Natural killer cell (primary cell): ENCODE results near the gene NUDT5. TPM values are rescaled to one million over a fixed set of nuclear protein-coding genes. Genes with fewer than 3 reads are reported as not detected.

Experiments used
- ATAC-seq, 3 donors: fragments of 150-1000 bp in 2 of 3; fragments of 200-7000 bp in 1 of 3; cut with Tn5 transposase; 1 replicate in 1 of 3; 2 replicates in 2 of 3; pipeline ENCODE4 v1.10.0; 2021; ENCODE audit warnings: mild to moderate bottlenecking in 2 of 3, moderate library complexity in 2 of 3
- DNase-seq, 2 donors: peaks; one replicate each; pipeline versions ENCODE4 v3.0.0 to v3.0.0-alpha.2; 2013 to 2021; ENCODE audit warnings: mixed read lengths in 1 of 2
- H3K27ac ChIP-seq: one replicate; pipeline ENCODE4 v1.5.1; 2013; ENCODE audit warnings: mild to moderate bottlenecking, low read length
- H3K27me3 ChIP-seq: one replicate; pipeline ENCODE4 v1.6.1; 2013; ENCODE audit warnings: low read length; ENCODE audit not compliant: control insufficient read depth, insufficient read depth
- H3K36me3 ChIP-seq: one replicate; pipeline ENCODE4 v1.6.1; 2013; ENCODE audit warnings: low read length; ENCODE audit not compliant: control insufficient read depth, insufficient read depth
- H3K4me1 ChIP-seq: one replicate; pipeline ENCODE4 v1.6.1; 2013; ENCODE audit warnings: low read length; ENCODE audit not compliant: control insufficient read depth, insufficient read depth
- H3K4me3 ChIP-seq: one replicate; pipeline ENCODE4 v1.5.1; 2013; ENCODE audit warnings: low read length
- H3K9me3 ChIP-seq: one replicate; pipeline ENCODE4 v1.6.1; 2013; ENCODE audit warnings: low read length; ENCODE audit not compliant: control insufficient read depth, insufficient read depth
- H3K27ac Mint-ChIP-seq, 2 donors: one replicate each; pipeline ENCODE4 v1.8.0; 2022; ENCODE audit warnings: mild to moderate bottlenecking in 2 of 2, mixed read lengths in 2 of 2, moderate library complexity in 1 of 2
- H3K27me3 Mint-ChIP-seq, 2 donors: one replicate each; pipeline ENCODE4 v1.8.0; 2022; ENCODE audit warnings: low read depth in 2 of 2, mixed read lengths in 2 of 2
- H3K36me3 Mint-ChIP-seq: one replicate; pipeline ENCODE4 v1.8.0; 2022; ENCODE audit warnings: mixed read lengths
- H3K4me1 Mint-ChIP-seq, 2 donors: one replicate each; pipeline ENCODE4 v1.8.0; 2022; ENCODE audit warnings: mixed read lengths in 2 of 2
- H3K4me3 Mint-ChIP-seq: one replicate; pipeline ENCODE4 v1.8.0; 2022; ENCODE audit warnings: mild to moderate bottlenecking, moderate library complexity, mixed read lengths
- H3K9me3 Mint-ChIP-seq, 2 donors: one replicate each; pipeline ENCODE4 v1.8.0; 2022; ENCODE audit warnings: mixed read lengths in 2 of 2
- CTCF ChIP-seq: fragments of 200-600 bp; IDR thresholded peaks from one replicate; pipeline ENCODE4 v1.8.0; 2022; ENCODE audit warnings: antibody characterized with exemption
- WGBS: methylation state at CpG from one replicate; pipeline ENCODE4 v1.1.7; 2013; ENCODE audit warnings: missing lambda C conversion rate; ENCODE audit not compliant: insufficient coverage; 5-methylcytosine and 5-hydroxymethylcytosine counted together
- intact Hi-C: fragments of 100-400 bp; cut with micrococcal nuclease; formaldehyde crosslinking; loops from one replicate; pipeline ENCODE4 v1.14.2; 2022
- total RNA-seq, 4 donors: library from RNA; stranded (reverse); fragments of 120-200 nt in 1 of 4; gene quantifications; one replicate each; pipeline versions ENCODE4 v1.2.3 to v1.2.4, GENCODE V29; 2013 to 2022

NUDT5 gene
- total RNA-seq, 3 donors from 2014 or later (not counting 1 experiment from before 2014, with no cell fraction given) = 25.7 to 39.1 (median 29.4) TPM

GRCh38 chr10:12181065-12181775 is 14.5 kb downstream of the NUDT5 start:
- no peak overlapping the region for H3K4me3 Mint-ChIP-seq
- H3K9me3 Mint-ChIP-seq = no peaks in the 10 kb centered on the region
- H3K36me3 Mint-ChIP-seq = no peaks in the 10 kb centered on the region
- H3K36me3 ChIP-seq = peaks cover 42% of the 10 kb centered on the region
- intact Hi-C loops = no loop called here
- WGBS = 60% methylated on average over 13 of the region's 13 CpGs
- no peaks in the 10 kb centered on the region for H3K27me3 ChIP-seq
- H3K4me3 ChIP-seq = no peak overlapping the region
- no peaks in the 10 kb centered on the region for H3K9me3 ChIP-seq
- H3K27me3 Mint-ChIP-seq = no peaks in the 10 kb centered on the region
- peaks cover 8 to 11% of the 10 kb centered on the region in 2 donors for H3K4me1 Mint-ChIP-seq
- peaks cover 16% of the 10 kb centered on the region for H3K4me1 ChIP-seq
- ATAC-seq (peak; percentile 97 to 99 (median 98)), DNase-seq (peak; percentile 39 to 85)
- peak overlapping the region; percentile 81 to 86 for H3K27ac Mint-ChIP-seq
- no peak for TF ChIP-seq CTCF
- H3K27ac ChIP-seq = peak overlapping the region; percentile 59

- TF ChIP-seq CTCF = no peak
- intact Hi-C loops = no loop called here
- no peak for DNase-seq
- peaks cover 8 to 11% of the 10 kb centered on the region in 2 donors for H3K4me1 Mint-ChIP-seq
- Histone ChIP-seq H3K36me3 (peaks cover 36% of the 10 kb centered on the region), H3K27ac (peak overlapping the region; percentile 49), H3K4me1 (peaks cover 16% of the 10 kb centered on the region), H3K9me3 (no peaks in the 10 kb centered on the region), H3K27me3 (no peaks in the 10 kb centered on the region), H3K4me3 (no peak overlapping the region)
- WGBS = 88% methylated on average over 9 of the region's 9 CpGs
- no peak for ATAC-seq
- H3K9me3 Mint-ChIP-seq = no peaks in the 10 kb centered on the region
- H3K36me3 Mint-ChIP-seq = no peaks in the 10 kb centered on the region
- no peak overlapping the region for H3K4me3 Mint-ChIP-seq
- no peaks in the 10 kb centered on the region for H3K27me3 Mint-ChIP-seq
- H3K27ac Mint-ChIP-seq = peak overlapping the region; percentile 81 to 86
Observed at GRCh38 chr10:12180221-12180974, 15.3 kb downstream of the NUDT5 start.

GRCh38 chr10:12179606-12180170 is 16.0 kb downstream of the NUDT5 start:
- no peak for TF ChIP-seq CTCF
- Histone ChIP-seq H3K36me3 (peaks cover 32% of the 10 kb centered on the region), H3K9me3 (no peaks in the 10 kb centered on the region), H3K27me3 (no peaks in the 10 kb centered on the region), H3K4me3 (no peak overlapping the region), H3K4me1 (peaks cover 16% of the 10 kb centered on the region), H3K27ac (peak overlapping the region; percentile 49)
- H3K9me3 Mint-ChIP-seq = no peaks in the 10 kb centered on the region
- intact Hi-C loops = no loop called here
- ATAC-seq (no peak), DNase-seq (no peak)
- H3K27ac Mint-ChIP-seq = peak overlapping the region; percentile 81 to 86
- H3K27me3 Mint-ChIP-seq = no peaks in the 10 kb centered on the region
- WGBS = 83% methylated on average over 3 of the region's 4 CpGs
- H3K4me3 Mint-ChIP-seq = no peak overlapping the region
- no peaks in the 10 kb centered on the region for H3K36me3 Mint-ChIP-seq
- H3K4me1 Mint-ChIP-seq = peaks cover 8 to 11% of the 10 kb centered on the region in 2 donors
